HG03039 (cell line): ENCODE results near the gene AUTS2.

Source experiments
- ATAC-seq: cut with Tn5 transposase; IDR thresholded peaks from one replicate; pipeline ENCODE4 v1.9.1; 2021; ENCODE audit warnings: mild to moderate bottlenecking, moderate library complexity; ENCODE audit not compliant: unreplicated experiment

Gene AUTS2

DNA sequence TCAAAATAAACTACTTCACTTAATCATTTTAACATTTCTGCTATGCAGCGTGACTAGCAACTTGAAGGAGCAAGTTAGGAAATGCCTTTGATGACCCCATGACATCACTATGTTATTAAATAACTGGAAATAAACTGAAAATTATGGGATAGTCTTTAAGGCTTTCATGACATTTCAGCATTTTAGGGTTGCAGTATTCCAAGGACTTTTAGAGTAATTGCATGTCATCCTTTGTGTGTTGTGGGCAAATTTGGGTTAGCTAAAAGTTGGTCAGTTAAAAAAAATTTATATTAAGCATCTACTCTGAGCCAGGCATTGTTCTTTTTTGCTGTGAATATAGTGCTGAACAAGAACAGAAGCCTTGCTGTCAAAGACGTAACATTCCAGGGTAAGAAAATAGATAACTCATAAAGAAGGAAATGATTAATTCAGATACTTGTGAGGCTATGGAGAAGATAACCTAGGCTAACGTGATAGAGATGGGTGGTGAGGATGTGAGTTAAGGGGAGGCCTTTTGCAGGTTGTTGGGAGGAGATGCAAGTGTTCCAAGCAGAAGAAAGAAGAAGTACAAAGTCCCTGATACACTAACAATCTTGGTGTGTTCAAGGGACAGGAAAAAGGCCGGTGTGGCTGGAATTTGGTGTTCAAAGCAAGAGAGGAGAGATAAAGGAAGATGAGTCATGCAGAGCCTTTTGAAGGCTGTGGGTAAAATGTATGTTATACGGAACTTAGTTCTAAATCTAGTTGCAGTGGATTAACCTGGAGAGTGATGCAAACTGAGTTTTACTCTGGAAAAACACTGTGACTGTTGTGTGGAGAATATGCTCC, 610.2 kb downstream of the AUTS2 start:
- no peak for ATAC-seq

DNA sequence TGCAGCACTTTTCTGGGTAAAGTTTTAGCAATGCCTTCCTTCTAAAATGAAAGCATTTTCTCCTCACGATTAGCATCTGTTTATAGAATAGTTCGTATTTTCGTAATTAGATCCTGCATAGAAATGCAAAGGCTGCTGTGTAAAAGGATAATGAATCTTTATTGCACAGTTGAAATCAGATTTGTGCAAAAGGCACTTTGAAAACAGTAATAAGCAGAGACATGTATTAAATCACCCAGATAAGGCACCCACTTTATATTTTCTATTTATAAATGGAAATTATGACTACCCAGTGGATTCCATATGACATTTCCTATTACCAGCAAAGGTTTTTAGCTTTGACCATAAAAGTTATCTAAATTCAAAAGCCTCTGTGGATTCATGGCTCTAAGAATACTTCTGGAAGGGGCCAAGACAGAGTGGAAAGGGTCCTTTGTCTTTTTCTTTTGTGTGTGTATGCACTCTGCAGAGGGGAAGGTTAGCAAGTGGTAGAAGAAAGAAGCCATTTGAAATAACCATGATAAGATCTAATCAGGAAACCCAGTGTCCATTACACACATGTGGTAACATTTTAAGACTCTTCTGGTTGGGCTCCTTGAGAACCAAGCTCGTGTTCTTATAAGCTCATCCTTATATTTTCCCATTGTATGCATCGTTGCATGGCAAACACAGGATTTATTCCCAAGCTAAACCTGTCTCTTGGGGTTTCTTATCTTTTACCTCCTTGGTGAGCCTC, 612.1 kb downstream of the AUTS2 start:
- no peak for ATAC-seq

DNA sequence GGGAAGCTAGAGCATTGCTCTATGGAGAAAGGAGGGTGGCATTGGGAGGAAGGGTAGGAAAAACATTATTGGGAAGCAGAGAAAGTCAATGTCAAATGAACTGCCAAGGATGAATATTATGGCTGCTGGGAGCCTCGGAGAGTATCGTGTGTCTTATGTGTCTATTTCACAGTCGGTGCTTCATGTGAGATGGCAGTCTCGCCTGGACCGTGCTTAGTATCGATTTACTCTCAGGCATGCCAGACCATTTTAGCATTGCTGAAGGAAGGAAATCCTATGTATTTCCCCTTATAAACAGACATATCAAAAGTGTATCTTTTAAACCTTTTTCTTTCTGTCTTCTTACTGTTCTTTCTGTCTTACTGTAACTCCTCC, 612.6 kb downstream of the AUTS2 start:
- ATAC-seq = no peak

DNA sequence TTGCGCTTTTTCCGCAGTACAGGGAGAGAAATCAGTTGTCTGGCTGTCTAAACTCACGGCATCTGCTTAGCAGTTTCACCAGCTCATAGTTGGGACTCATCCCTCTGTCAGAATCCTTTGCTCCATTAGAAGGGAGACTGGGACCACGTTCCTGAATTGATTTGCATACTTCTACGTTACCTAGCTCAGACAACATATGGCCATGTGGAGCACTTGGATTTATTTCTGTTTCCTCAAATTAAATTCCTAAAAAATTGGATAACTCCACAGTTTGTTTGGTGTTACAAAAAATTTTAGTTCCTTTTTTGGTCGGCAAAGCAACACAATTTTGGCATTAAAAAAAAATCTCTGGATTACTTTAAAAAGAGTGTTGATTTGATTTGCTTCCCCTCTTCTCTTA, 614.0 kb downstream of the AUTS2 start:
- ATAC-seq = no peak

DNA sequence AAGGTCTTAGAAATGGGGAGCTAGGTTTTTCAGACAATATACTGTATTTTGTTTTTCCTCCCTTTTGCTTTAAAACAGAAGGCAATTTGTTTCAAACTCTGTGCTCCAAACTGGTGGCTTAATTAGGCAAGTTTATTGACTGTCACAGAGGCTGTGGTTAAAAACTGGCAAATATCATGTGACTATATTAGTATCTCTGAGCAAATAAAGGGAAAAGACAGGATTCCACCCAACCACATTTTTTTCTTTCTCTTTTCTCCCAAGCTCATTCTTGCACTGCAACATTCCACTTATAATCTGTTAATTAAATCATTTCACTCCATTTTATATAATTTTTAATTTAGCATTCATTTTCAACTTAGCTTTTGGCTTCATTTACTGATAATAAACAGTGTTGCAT, 615.8 kb downstream of the AUTS2 start:
- no peak for ATAC-seq

DNA sequence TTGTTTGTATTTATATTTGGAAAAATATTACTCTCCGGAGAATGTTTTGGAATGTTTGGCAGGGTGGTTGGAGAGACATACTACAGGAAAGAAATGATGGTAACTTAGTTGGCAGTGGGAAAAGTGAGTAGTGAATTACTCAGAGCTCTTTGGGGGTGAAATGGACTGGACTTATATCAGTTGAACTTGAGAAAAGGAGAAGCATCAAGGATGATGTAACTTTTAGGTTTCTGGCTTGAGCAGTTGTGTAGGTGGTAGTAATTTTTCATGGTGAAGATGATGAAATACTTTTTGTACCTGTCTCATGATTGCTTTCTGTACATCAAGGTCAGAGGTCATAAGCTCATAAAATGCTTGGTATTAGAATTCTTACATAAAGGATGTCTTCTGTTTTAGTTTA, 617.2 kb downstream of the AUTS2 start:
- no peak for ATAC-seq

DNA sequence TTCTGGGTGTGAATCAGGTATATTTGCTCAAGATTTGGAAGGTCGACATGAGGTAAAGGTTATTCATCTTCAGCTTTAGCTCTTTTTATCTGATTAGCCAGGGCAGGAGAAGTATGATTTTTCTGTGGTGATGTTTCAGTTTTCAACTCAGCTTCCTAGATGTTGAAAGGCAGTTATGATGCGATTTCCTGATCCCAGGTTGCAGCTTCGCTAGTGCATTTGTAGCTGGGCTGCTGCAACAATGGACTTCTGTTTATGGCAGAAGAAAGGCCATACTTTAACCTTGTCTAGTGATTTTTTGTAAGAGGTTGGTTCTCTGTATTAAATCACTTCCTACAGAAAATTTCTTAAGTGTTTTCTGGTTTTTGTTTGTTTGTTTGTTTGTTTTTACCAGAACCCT, 619.3 kb downstream of the AUTS2 start:
- no peak for ATAC-seq

DNA sequence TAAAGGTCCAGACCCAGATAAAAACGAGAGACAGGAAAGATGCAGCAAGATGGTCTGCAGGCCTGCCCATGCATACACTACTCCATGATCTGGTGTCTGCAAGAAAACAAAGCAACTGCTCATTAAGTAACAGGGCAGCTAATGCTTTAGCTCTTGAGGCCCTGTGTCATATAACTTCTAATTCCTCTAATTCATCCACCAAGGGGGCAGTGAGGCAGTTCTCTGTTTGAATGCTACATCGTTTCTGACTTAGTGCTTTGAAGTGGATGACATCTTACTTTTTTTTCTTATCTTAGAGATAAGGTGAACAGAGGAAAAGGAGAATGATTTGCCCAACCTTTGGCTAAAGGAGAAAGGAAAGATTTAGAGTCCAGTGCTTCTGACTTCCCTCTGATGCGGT, 619.7 kb downstream of the AUTS2 start:
- ATAC-seq = no peak

DNA sequence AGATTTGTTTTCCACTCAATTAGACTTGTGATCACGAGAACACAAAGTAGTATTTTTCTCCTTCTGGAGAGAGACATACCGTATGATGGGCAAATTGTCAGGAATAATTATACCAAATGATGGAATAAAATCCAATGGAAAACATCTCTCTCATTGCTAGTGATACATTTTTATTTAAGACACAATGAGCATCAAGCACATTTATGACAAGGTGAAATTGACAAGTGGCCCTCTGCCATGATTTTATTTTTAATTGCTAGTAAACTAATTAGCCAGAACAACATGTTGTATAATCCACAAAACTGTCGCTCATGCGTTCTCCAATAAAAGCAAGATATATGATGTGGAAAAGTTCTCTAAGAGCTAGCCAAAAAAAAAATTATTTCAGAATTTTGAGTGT, 620.8 kb downstream of the AUTS2 start:
- ATAC-seq = no peak

DNA sequence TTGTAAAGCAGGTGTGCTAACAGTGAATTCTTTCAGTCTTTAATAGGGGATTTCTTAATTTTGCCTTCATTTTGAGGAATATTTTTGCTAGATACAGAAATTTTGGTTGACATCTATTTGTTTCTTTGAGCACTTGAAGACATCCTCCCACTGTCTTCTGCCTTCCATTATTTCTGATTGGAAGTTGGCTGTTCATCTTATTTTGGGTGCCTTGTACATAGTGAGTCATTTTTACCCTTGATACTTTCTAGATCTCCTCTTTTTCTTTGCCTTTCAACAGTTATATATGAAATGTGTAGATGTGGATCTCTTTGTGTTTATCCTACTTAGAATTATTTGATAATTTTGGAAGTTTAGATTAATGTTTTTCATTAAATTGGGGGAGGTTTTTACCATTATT, 631.0 kb downstream of the AUTS2 start:
- no peak for ATAC-seq

DNA sequence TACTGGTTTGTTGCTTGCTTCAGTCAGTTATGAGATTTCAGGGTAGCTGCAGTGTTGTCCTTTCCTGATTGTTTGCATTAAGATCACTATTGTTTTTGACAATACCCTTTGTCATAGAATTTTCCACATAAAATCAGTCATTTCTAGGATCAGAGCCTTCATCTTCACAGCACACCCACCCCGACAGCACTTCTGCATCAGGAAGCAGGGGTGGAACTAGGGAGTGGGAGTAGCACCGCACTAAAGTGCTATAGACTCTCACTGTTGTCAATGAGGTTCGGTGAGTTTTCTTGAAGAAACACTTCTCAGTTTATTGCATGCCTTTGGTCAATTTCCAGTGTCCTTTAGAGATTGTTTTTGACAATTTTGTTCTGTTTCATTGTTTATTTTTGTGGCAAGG, 632.5 kb downstream of the AUTS2 start:
- ATAC-seq = no peak

DNA sequence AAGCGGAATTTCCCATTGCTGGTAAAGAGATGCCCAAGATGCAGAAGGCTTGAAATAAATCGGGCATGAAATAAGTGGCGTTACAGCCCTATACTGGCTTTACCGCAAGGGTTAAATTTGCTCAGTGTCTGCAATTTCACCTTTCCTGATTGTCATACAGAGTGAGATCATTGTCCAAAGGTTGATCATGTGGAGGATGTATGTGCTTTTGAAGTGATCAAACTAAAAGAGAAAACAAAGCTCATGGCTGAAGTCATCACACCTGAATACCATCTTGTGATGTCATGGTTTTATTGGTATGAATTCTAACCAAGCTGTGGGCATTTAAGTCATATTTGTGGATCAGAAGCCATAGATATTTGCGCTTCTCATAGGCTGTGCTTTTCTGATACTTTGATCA, 635.5 kb downstream of the AUTS2 start:
- no peak for ATAC-seq

DNA sequence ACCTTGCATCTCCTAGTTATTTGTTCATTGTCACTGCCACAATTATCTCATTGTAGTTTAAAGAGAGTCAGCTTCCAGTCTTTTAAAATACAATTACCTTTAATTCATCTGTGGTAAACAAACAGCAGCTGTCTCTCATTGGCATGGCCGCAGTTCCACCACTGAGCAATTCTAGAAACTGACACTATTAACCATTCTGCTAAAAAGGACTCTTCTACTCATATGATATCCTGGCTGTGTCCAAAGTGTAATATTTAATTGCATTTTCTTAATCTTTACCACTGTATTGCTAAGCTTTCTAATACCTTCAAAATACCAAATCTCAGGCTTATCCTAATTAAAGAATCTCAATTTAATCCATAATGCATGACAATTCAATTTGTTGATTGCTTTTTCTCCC, 639.0 kb downstream of the AUTS2 start:
- ATAC-seq = no peak

DNA sequence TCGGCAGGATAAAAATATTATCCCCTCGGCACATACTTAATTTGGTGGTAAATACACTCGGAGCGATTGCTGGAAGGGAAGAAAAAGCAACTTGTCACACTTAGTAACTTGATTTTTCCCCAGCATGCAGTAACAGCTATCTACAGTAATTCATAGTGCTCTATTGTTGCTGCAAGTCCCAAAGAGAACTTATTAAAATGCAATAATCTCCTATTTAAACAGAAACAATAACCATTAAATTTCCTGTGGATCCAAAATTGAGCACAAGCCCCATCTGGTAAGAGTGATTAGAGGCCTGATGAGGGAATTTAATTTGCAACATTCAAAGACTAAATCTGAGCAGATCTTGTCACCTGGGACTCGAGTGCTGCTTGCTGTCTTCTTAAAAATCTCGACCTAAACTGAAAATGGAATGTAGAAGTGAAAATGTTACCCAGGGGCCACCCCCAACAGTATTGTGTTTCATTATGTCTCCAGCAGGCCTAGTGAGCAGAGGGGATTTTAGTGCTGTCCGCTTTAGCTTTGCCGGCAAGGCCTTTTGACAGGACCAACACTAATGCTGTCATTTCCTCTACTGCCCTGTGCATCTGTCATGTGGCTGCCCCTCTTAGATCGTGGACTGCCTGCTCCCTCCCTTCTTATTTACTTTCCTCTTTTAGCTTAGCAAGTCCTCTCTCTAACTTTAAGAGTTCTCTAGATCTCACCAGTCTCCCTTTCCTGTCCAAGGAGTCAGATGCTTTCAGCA, 639.7 kb downstream of the AUTS2 start:
- peak; percentile 99 for ATAC-seq

DNA sequence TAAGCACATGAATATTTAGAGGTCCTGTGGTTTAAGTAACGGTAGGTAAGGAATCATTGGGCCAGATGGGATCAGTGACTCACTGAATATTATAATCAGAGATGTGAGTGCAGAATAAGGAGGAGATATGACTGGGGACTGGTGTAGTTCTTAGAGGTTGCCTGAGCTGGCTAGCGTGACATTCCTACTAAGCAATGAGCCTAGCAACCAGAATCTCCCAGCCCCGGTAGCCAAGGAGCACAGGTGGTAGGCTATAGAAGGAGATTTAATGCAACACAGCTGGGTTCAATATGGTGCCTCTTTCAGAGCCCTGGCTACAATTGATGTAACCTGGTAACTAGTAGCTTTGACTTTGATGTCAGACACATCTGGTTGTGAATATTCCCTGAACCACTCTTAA, 641.6 kb downstream of the AUTS2 start:
- ATAC-seq = no peak

DNA sequence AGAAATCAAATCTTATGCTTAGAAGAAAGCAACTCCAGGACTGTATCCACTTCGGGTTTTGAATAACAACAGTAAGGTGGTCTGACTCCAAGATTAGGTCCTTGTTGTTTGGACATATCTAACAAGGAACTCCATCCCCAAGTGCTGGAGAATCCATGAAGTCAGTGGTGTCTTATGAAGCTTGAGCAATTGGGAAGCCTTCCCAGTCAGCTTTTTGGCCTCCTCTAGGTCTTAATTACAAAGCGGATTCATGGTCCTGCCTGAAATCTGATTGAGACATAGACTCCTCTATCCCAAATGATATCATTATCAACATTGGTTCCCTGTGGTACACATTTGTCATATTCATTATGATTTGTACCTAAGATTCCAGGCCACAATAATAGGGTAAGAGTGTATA, 642.6 kb downstream of the AUTS2 start:
- no peak for ATAC-seq

DNA sequence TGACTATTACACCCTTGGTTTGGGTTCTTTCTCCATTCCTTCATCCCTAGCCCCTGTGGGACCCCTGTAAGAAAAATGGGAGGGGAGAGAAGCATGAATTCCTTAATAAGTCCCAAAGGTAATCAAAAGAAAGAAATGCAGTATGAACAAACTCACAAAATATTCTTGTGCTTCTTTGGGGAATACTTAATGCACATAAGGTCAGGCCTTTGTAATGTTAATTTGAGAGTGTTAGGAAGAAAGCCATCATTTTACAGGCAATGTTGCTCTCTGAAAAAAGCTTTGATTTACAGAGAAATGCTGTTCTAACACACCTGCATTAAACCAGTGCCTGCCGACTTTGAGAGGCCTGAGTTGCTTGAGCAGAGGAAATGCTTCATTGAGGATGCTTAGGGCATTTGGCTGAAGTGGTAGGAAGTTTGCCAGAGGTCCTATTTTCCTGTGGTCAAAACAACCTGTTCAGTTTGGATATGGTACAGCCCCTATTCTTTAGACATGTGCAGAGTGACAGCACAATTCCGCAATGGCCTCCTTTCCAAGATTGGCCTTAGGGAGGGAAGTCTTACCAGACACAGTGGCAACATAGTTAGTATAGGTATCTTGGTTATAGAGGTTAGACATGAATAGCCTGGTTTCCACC, 643.4 kb downstream of the AUTS2 start:
- ATAC-seq = no peak

DNA sequence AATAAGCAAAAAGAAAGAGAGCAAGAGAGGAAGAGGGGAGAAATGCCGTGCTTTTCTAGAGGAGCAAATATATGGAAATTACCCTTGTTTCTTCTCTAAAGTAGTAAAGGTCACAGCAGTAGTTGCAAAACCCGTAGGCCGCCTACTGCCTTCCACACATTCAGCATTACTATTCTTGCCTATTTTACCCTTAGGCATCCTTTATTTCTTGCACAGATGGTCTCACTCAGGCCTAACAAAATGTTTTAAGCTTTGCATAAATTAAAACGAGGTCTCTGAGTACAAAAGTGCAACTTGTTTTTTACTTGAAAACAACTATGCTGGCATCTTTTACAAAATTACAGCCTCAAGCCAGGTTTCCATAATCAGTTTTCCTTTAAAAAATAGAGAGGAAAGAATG, 644.6 kb downstream of the AUTS2 start:
- no peak for ATAC-seq

DNA sequence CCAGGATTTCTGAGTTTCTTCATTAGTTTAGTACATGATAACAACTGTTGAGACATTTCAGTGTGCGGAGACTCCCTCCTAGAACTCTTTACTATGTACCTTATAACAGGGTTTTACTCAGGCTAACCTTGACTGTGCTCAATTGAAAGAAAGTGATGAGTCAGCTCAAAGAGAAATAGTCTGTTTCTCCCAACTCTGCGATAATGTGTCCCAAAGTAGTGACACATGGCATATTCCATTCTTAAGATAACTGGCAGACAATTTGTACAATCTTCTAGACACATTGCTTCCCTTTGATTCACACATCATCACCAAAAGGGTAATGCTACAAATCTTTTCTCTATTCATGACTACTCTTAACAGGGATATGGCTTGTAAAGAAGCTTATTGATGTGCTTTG, 645.2 kb downstream of the AUTS2 start:
- no peak for ATAC-seq

DNA sequence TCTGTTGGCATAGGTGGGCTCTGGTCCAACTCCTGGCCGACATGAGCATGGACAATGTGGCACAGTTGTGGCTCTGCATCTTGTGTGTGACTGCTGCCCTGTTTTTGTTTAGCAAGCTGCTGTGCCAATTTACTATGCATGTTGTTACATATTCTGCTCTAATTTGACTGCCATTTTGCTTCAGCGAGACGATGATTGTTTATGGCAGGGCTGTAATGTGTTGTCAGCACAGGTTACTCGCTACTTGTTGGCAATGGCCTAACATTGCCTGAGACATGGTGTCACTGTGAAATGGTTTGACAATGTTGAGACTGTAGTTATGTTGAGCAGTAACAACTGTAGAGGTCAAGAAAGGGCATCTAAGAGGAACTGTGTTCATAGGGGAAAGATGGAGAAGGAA, 659.6 kb downstream of the AUTS2 start:
- ATAC-seq = no peak

DNA sequence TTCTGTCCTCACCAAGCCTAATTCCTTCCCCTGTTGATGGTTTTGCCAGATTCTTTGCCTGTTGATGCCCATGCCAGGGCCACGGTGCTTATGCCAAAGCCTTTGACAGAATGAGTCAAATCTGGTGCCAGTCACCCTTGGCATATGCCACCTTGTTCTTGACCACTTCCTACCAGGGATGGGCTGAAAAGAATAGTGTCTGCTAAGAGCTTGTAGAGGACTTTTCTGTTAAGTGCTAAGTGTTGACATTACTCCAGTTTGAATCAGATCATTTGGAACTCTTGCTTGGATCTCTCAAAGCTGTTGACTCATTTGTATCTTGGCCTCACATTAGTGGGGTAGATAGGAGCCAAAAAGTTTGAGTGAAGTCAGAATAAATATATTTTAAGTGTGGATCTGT, 661.2 kb downstream of the AUTS2 start:
- ATAC-seq = no peak
